ENCODE results near the gene ME3. TPM values are rescaled to one million over a fixed set of nuclear protein-coding genes. Genes with fewer than 3 reads are reported as not detected.

ME3 gene
- total RNA-seq, 1 experiment from 2014 or later: 35.3 TPM

DNA sequence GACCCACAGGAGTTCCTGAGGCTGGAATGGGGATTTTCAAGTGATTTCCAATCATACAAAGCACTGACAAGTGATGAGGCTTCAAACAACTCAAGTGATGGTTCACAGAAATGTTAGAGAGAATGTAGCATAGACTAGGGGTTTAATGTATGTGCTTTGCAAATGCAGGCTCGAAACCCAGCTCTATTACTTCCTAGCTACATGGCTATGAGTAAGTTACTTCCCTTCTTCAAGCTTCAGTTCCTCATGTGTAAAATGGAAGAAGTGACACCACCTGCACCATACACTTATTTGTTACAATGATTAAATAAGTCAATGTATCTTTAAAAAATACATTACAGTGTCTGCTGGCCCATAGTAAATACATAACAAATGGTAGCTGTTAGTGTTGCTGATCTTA is 158.0 kb downstream of the ME3 start:
- Histone ChIP-seq H3K27me3 (ENCODE audit: control insufficient read depth, insufficient read depth, low read length) (no peaks in the 10 kb centered on the region), H3K27ac (ENCODE audit: low read length) (peak overlapping the region; percentile 72), H3K4me3 (ENCODE audit: low read depth in 2 of 2, low read length in 2 of 2) (no peak overlapping the region), H3K9me3 (ENCODE audit: control insufficient read depth, insufficient read depth, low read depth, low read length) (peaks cover 20% of the 10 kb centered on the region; the same call in 1 of the 2 replicates), H3K36me3 (ENCODE audit: control insufficient read depth, insufficient read depth, low read length) (no peaks in the 10 kb centered on the region), H3K4me1 (ENCODE audit: control insufficient read depth, insufficient read depth, low read length) (peaks cover 57% of the 10 kb centered on the region)
- no TSS peak for BruUV-seq (replicated peaks)
- ChIA-PET POLR2A (no interaction called here), CTCF (no interaction called here)
- intact Hi-C loops (cut with micrococcal nuclease; ENCODE audit: unreplicated experiment) (no loop called here), in situ Hi-C loops (cut with HindIII; ENCODE audit: low pct_unique_long_range_greater_than_20kb, low sequenced_read_pairs) (no loop called here)
- ATAC-seq (no peak), DNase-seq (ENCODE audit: low read depth, low spot score) (no peak)
- TF ChIP-seq POLR2AphosphoS5 (IDR thresholded peaks at IDR 0.05; ENCODE audit: low read depth, low read length) (no peak), TCF7L2 (IDR thresholded peaks at IDR 0.05; ENCODE audit: low read depth, low read length) (no peak)
- TF ChIP-seq, protein P1, sequence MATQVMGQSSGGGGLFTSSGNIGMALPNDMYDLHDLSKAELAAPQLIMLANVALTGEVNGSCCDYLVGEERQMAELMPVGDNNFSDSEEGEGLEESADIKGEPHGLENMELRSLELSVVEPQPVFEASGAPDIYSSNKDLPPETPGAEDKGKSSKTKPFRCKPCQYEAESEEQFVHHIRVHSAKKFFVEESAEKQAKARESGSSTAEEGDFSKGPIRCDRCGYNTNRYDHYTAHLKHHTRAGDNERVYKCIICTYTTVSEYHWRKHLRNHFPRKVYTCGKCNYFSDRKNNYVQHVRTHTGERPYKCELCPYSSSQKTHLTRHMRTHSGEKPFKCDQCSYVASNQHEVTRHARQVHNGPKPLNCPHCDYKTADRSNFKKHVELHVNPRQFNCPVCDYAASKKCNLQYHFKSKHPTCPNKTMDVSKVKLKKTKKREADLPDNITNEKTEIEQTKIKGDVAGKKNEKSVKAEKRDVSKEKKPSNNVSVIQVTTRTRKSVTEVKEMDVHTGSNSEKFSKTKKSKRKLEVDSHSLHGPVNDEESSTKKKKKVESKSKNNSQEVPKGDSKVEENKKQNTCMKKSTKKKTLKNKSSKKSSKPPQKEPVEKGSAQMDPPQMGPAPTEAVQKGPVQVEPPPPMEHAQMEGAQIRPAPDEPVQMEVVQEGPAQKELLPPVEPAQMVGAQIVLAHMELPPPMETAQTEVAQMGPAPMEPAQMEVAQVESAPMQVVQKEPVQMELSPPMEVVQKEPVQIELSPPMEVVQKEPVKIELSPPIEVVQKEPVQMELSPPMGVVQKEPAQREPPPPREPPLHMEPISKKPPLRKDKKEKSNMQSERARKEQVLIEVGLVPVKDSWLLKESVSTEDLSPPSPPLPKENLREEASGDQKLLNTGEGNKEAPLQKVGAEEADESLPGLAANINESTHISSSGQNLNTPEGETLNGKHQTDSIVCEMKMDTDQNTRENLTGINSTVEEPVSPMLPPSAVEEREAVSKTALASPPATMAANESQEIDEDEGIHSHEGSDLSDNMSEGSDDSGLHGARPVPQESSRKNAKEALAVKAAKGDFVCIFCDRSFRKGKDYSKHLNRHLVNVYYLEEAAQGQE (IDR thresholded peaks at IDR 0.05; ENCODE audit: insufficient read depth in 1 of 2, low read depth in 2 of 2, low read length in 1 of 2): no peak

DNA sequence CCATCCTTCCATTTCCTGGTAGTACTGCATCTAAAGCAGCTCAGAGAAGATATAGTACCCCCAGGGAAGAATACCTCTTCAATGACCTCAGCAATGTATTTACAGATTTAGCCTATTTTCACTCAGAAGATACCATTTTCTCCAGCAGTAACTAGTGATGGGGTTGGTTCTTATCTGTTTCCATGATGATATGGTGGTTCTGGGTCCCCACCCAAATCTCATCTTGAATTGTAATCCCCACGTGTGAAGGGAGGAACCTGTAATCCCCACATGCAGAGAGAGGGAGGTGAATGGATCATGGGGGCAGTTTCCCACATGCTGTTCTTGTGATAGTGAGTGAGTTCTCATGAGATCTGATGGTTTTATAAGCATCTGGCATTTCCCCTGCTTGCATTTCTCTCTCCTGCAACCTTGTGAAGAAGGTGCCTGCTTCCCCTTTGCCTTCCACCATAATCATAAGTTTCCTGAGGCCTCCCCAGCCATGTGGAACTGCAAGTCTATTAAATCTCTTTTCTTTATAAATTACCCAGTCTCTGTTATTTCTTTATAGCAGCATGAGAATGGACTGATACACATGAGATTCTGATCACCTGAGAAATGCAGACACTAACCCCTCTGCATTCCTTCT is 158.6 kb downstream of the ME3 start:
- DNase-seq (ENCODE audit: low read depth, low spot score) (no peak), ATAC-seq (no peak)
- BruUV-seq (replicated peaks): no TSS peak
- H3K27me3 ChIP-seq (ENCODE audit: control insufficient read depth, insufficient read depth, low read length): no peaks in the 10 kb centered on the region
- CTCF ChIA-PET: interaction anchor here (1.3 kb wide), 1 partner anchor 57 kb away, joined by 3 read pairs; no protein-coding TSS in a partner anchor
- intact Hi-C loops (cut with micrococcal nuclease; ENCODE audit: unreplicated experiment) (no loop called here), in situ Hi-C loops (cut with HindIII; ENCODE audit: low pct_unique_long_range_greater_than_20kb, low sequenced_read_pairs) (no loop called here)
- no peak overlapping the region for H3K4me3 ChIP-seq (ENCODE audit: low read depth in 2 of 2, low read length in 2 of 2)
- peaks cover 20% of the 10 kb centered on the region; the same call in 1 of the 2 replicates for H3K9me3 ChIP-seq (ENCODE audit: control insufficient read depth, insufficient read depth, low read depth, low read length)
- H3K36me3 ChIP-seq (ENCODE audit: control insufficient read depth, insufficient read depth, low read length): no peaks in the 10 kb centered on the region
- POLR2A ChIA-PET: no interaction called here
- peaks cover 56% of the 10 kb centered on the region for H3K4me1 ChIP-seq (ENCODE audit: control insufficient read depth, insufficient read depth, low read length)
- H3K27ac ChIP-seq (ENCODE audit: low read length): peak overlapping the region; percentile 72
- TF ChIP-seq, protein P2, sequence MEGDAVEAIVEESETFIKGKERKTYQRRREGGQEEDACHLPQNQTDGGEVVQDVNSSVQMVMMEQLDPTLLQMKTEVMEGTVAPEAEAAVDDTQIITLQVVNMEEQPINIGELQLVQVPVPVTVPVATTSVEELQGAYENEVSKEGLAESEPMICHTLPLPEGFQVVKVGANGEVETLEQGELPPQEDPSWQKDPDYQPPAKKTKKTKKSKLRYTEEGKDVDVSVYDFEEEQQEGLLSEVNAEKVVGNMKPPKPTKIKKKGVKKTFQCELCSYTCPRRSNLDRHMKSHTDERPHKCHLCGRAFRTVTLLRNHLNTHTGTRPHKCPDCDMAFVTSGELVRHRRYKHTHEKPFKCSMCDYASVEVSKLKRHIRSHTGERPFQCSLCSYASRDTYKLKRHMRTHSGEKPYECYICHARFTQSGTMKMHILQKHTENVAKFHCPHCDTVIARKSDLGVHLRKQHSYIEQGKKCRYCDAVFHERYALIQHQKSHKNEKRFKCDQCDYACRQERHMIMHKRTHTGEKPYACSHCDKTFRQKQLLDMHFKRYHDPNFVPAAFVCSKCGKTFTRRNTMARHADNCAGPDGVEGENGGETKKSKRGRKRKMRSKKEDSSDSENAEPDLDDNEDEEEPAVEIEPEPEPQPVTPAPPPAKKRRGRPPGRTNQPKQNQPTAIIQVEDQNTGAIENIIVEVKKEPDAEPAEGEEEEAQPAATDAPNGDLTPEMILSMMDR (IDR thresholded peaks at IDR 0.05): no peak
- TF ChIP-seq SIN3A (IDR thresholded peaks at IDR 0.05; ENCODE audit: borderline replicate concordance, insufficient read depth, low read depth, low read length) (no peak), POLR2AphosphoS5 (IDR thresholded peaks at IDR 0.05; ENCODE audit: low read depth, low read length) (no peak), TCF7L2 (IDR thresholded peaks at IDR 0.05; ENCODE audit: low read depth, low read length) (no peak)
- TF ChIP-seq, protein P1 (IDR thresholded peaks at IDR 0.05; ENCODE audit: insufficient read depth in 1 of 2, low read depth in 2 of 2, low read length in 1 of 2): no peak
